KG1 (cell line): Measurements from ENCODE around the gene OXT.
"Not testable (repeated sequence)": the region's sequence is repeated elsewhere in the genome, so short reads cannot be mapped to it uniquely, and the experiment has no call there.

Experiments
- DNase-seq: peaks from one replicate; lab custom pipeline; 2025; lab: John Stamatoyannopoulos, UW

OXT gene

GRCh38 chr20:3047486-3048419 is 23.7 kb upstream of the OXT start:
- DNase-seq, result no peak

- DNase-seq, result no peak
Measured at GRCh38 chr20:3051385-3052019, 19.9 kb upstream of the OXT start.

- DNase-seq, result no peak
Measured at GRCh38 chr20:3059489-3059888, 11.9 kb upstream of the OXT start.

GRCh38 chr20:3064119-3064518 is 7.3 kb upstream of the OXT start:
- DNase-seq, result not testable (repeated sequence)

- no peak for DNase-seq
Measured at GRCh38 chr20:3067139-3068014, 4.0 kb upstream of the OXT start.

- DNase-seq, result no peak
Measured at GRCh38 chr20:3068075-3068474, 3.3 kb upstream of the OXT start.

- DNase-seq, result no peak
Measured at GRCh38 chr20:3068986-3069900, 2.2 kb upstream of the OXT start.

GRCh38 chr20:3070725-3071124 is 695 bp upstream of the OXT start:
- DNase-seq, result no peak

GRCh38 chr20:3071266-3071609 is 182 bp upstream of the OXT start:
- DNase-seq, result no peak

GRCh38 chr20:3072530-3073250 is 1.3 kb downstream of the OXT start:
- DNase-seq, result no peak

GRCh38 chr20:3073251-3073643 is 1.8 kb downstream of the OXT start:
- DNase-seq, result not testable (repeated sequence)

- no peak for DNase-seq
Measured at GRCh38 chr20:3074812-3075211, 3.4 kb downstream of the OXT start.

GRCh38 chr20:3075315-3075714 is 3.9 kb downstream of the OXT start:
- DNase-seq, result not testable (repeated sequence)

GRCh38 chr20:3077618-3078134 is 6.3 kb downstream of the OXT start:
- no peak for DNase-seq

- DNase-seq, result no peak
Measured at GRCh38 chr20:3080939-3081388, 9.5 kb downstream of the OXT start.

- DNase-seq, result no peak
Measured at GRCh38 chr20:3081641-3082040, 10.2 kb downstream of the OXT start.

GRCh38 chr20:3082306-3082951 is 11.0 kb downstream of the OXT start:
- no peak for DNase-seq

- no peak for DNase-seq
Measured at GRCh38 chr20:3082955-3083952, 11.8 kb downstream of the OXT start.
